Fibroblast of skin of right quadriceps (primary cell): ENCODE results near the gene FAM110A.
A peak's percentile ranks its signal among the peaks of the same experiment; 100 is the strongest.
"Not testable (repeated sequence)": the region's sequence is repeated elsewhere in the genome, so short reads cannot be mapped to it uniquely, and the experiment has no call there.

Experiments used
- DNase-seq: peaks from one replicate; pipeline ENCODE4 v3.0.0-alpha.2; 2013

FAM110A gene

GRCh38 chr20:877814-878213, 44.3 kb downstream of the FAM110A start:
- DNase-seq, result no peak

GRCh38 chr20:878511-879307, 45.2 kb downstream of the FAM110A start:
- peak; percentile 31 for DNase-seq

DNA sequence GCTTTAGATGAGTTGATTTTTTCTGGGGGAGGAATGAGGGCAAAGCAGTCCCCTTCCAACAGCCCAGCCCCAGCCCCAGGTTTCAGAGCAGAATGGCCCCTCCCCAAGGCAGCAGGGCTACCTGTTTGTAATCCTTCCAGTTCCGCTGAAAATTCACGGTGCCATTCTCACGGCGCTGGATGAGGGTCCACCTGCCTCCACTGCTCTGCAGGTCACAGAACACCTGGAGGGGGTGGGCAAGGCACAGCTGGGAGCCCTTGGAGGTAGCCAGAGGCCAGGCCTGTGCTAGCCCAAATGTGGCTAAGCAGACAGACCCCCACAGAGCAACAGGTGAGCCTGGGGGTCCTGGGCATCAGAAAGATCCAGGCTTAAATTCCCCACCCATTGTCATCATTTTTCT, 46.1 kb downstream of the FAM110A start:
- no peak for DNase-seq

GRCh38 chr20:881051-881782, 47.7 kb downstream of the FAM110A start:
- peak; percentile 32 for DNase-seq

DNA sequence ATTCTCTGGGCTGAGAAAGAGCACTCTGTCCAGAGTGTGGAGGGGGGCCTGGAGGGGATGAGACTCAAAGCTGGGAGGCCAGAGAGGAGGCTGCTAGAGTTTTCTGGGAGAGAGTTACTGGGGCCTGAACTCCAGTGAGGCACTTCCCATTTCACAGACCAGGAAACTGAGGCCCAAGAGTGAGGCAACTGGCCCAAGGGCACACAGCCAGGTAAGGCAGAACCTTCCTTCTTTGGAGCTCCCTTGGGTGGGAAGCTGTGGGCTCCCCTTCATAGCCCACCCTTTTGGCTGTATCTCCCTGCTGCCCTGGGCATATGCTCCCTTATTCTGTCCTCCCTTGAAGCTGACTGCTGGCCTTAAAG, 48.2 kb downstream of the FAM110A start:
- no peak for DNase-seq

GRCh38 chr20:884983-885952, 51.8 kb downstream of the FAM110A start:
- DNase-seq, result peak; percentile 3

GRCh38 chr20:887137-887536, 53.6 kb downstream of the FAM110A start:
- no peak for DNase-seq

DNA sequence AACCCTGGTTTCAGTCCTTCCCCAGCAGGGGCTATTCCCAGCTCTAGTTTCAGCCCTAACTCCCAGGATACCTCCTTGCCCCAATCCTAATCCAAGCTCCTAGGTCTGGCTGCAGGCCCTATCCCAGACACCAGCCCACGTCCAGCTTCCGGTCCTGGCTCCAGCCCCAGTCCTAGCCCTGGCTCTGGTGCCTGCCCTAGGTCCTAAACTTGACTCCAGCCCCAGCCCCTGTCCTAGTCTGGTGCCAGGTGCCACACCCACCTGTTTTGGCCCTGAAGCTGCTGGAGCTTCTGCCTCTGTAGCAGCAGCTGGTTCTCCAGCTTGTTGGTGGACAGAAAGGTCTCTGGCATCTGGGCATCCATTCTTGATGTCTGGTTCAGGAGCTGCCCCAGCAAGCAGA, 54.5 kb downstream of the FAM110A start:
- DNase-seq, result no peak

DNA sequence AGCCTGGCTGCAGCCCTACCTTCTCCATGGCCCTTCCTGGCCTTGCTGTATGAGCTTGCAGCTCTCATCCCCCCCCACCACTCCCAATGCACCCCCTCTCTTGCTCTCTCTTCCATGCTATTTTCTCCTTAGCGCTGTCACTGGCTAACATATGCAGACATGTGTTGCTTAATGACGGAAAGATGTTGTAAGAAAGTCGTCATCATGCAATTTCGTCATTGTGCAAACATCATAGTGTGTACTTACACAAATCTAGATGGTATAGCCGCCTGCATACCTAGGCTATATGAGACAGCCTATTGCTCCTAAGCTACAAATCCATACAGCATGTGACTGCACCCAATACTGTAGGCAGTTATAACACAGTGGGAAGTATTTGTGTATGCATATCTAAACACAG, 55.6 kb downstream of the FAM110A start:
- DNase-seq, result no peak

GRCh38 chr20:889932-890463, 56.5 kb downstream of the FAM110A start:
- no peak for DNase-seq

DNA sequence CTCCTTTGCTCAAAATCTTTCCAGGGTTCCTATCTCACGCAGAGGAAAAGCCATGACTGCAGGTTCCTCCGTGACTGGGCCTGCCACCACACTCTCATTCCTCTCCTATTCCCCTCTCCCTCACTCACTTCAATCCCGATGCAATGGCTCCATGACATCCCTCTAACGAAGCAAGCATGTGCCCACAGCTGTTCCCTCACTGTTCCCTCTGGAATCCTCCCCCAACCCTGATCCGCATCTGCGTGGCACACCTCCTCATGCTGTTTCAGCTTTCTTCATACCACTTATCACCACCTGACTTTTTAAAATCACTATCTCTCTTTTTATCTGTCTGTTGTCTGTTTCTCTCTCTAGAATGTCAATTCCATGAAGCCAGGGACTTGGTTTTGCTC, 57.1 kb downstream of the FAM110A start:
- no peak for DNase-seq

GRCh38 chr20:891058-891705, 57.7 kb downstream of the FAM110A start:
- no peak for DNase-seq

- no peak for DNase-seq
These were observed 58.2 kb downstream of the FAM110A start for GRCh38 chr20:891706-892080.

- DNase-seq, result not testable (repeated sequence)
These were observed 58.9 kb downstream of the FAM110A start for GRCh38 chr20:892371-892770.
